ENCODE measurements around the gene TUBA3D.
"Not testable (repeated sequence)": the region's sequence is repeated elsewhere in the genome, so short reads cannot be mapped to it uniquely, and the experiment has no call there.

TUBA3D gene

GRCh38 chr2:131488306-131489205 is 12.6 kb downstream of the TUBA3D start (continued):
- no peak for TF ChIP-seq POU6F1 (CRISPR knock-in tag; IDR thresholded peaks at IDR 0.05; ENCODE audit: borderline replicate concordance, low read depth)

GRCh38 chr2:131490616-131491468 is 14.9 kb downstream of the TUBA3D start:
- not testable (repeated sequence) for ATAC-seq

- ATAC-seq, result not testable (repeated sequence)
Measured at GRCh38 chr2:131491469-131491836, 15.5 kb downstream of the TUBA3D start.

- not testable (repeated sequence) for ATAC-seq
- 0 out of 2 replicates have a peak, but pooled peaks have one; percentile 26 for TF ChIP-seq PATZ1 (CRISPR knock-in tag; IDR thresholded peaks at IDR 0.05; ENCODE audit: borderline replicate concordance)
Measured at GRCh38 chr2:131492015-131492417, 16.1 kb downstream of the TUBA3D start, which contains the start of gene MZT2A. Gene MZT2A, minus strand, starts transcription at chr2:131492397. Its CDS starts 21 bp downstream, at chr2:131492376.

- TF ChIP-seq TSHZ2 (CRISPR knock-in tag; IDR thresholded peaks at IDR 0.05) (no peak), ZNF70 (CRISPR knock-in tag; IDR thresholded peaks at IDR 0.05) (peak; percentile 66; the same call in 1 of the 2 replicates), CSRNP3 (CRISPR knock-in tag; IDR thresholded peaks at IDR 0.05) (no peak), ESRRG (CRISPR knock-in tag; IDR thresholded peaks at IDR 0.05) (no peak), PATZ1 (CRISPR knock-in tag; IDR thresholded peaks at IDR 0.05; ENCODE audit: borderline replicate concordance) (peak; percentile 87; the same call in 1 of the 2 replicates), ZFP3 (CRISPR knock-in tag; IDR thresholded peaks at IDR 0.05) (0 out of 2 replicates have a peak, but pooled peaks have one; percentile 64), ZNF565 (CRISPR knock-in tag; conservative IDR thresholded peaks at IDR 0.05; ENCODE audit: low read depth) (no peak)
Measured at GRCh38 chr2:131492418-131493198, 16.7 kb downstream of the TUBA3D start.

More at GRCh38 chr2:131492418-131493198, 16.7 kb downstream of the TUBA3D start:
- peak; percentile 87 for ATAC-seq
